ENCODE results near the gene RAB34. TPM values are rescaled to one million over a fixed set of nuclear protein-coding genes. Genes with fewer than 3 reads are reported as not detected.
A peak's percentile ranks its signal among the peaks of the same experiment; 100 is the strongest.

RAB34 gene
- polyA plus RNA-seq, 2 of the 4 experiments (the other 2 are of a cell fraction): 211 to 288 TPM

- TF ChIP-seq RCOR1 (IDR thresholded peaks at IDR 0.05; ENCODE audit: low read depth, low read length) (no peak), RAD21 (conservative IDR thresholded peaks at IDR 0.05 in 1 of 2, IDR thresholded peaks at IDR 0.05 in 1 of 2) (no peak), CEBPB (IDR thresholded peaks at IDR 0.05) (no peak), SREBF2 (IDR thresholded peaks at IDR 0.05) (no peak), ATOH8 (CRISPR knock-in tag; IDR thresholded peaks at IDR 0.05; ENCODE audit: low read depth) (no peak), CHD4 (IDR thresholded peaks at IDR 0.05; ENCODE audit: borderline replicate concordance) (no peak), FOSB (CRISPR knock-in tag; IDR thresholded peaks at IDR 0.05) (no peak), ZFP36 (IDR thresholded peaks at IDR 0.05; ENCODE audit: borderline replicate concordance, partially characterized antibody) (no peak)
Measured at GRCh38 chr17:28685366-28685765, 32.3 kb downstream of the RAB34 start (continued).

GRCh38 chr17:28684963-28685362 is 32.7 kb downstream of the RAB34 start:
- POLR2A ChIA-PET: no interaction called here
- CTCF ChIA-PET: interaction anchor here (1.0 to 31.4 kb wide), 7 partner anchors 9 to 269 kb away, joined by 3 to 335 read pairs (median 4); partner anchors contain the start of genes BLTP2 and PROCA1
- Histone ChIP-seq H3K27ac (no peak overlapping the region), H3K9me3 (no peaks in the 10 kb centered on the region), H3K4me1 (no peaks in the 10 kb centered on the region), H3K4me2 (no peak overlapping the region), H3K4me3 (no peak overlapping the region)
- peak; percentile 93 for FAIRE-seq
- peak; percentile 63 to 86 for DNase-seq (ENCODE audit: low read depth in 1 of 2, low spot score in 1 of 2)
- TF ChIP-seq KDM5A (IDR thresholded peaks at IDR 0.05): no peak
- TF ChIP-seq HOXA7 (CRISPR knock-in tag; IDR thresholded peaks at IDR 0.05): no peak
- no peak for TF ChIP-seq ZFP36 (IDR thresholded peaks at IDR 0.05; ENCODE audit: borderline replicate concordance, partially characterized antibody)
- peak; percentile 79 to 80 for TF ChIP-seq RAD21 (conservative IDR thresholded peaks at IDR 0.05 in 1 of 2, IDR thresholded peaks at IDR 0.05 in 1 of 2)
- TF ChIP-seq EP300 (IDR thresholded peaks at IDR 0.05): no peak
- TF ChIP-seq SMC3 (IDR thresholded peaks at IDR 0.05): peak; percentile 34; the same call in 1 of the 3 replicates
- no peak for TF ChIP-seq EHMT2 (IDR thresholded peaks at IDR 0.05; ENCODE audit: low read depth)
- TF ChIP-seq CTCF (IDR thresholded peaks at IDR 0.05): peak; percentile 58
- TF ChIP-seq CHD4 (IDR thresholded peaks at IDR 0.05; ENCODE audit: borderline replicate concordance): no peak
- TF ChIP-seq, protein P1, sequence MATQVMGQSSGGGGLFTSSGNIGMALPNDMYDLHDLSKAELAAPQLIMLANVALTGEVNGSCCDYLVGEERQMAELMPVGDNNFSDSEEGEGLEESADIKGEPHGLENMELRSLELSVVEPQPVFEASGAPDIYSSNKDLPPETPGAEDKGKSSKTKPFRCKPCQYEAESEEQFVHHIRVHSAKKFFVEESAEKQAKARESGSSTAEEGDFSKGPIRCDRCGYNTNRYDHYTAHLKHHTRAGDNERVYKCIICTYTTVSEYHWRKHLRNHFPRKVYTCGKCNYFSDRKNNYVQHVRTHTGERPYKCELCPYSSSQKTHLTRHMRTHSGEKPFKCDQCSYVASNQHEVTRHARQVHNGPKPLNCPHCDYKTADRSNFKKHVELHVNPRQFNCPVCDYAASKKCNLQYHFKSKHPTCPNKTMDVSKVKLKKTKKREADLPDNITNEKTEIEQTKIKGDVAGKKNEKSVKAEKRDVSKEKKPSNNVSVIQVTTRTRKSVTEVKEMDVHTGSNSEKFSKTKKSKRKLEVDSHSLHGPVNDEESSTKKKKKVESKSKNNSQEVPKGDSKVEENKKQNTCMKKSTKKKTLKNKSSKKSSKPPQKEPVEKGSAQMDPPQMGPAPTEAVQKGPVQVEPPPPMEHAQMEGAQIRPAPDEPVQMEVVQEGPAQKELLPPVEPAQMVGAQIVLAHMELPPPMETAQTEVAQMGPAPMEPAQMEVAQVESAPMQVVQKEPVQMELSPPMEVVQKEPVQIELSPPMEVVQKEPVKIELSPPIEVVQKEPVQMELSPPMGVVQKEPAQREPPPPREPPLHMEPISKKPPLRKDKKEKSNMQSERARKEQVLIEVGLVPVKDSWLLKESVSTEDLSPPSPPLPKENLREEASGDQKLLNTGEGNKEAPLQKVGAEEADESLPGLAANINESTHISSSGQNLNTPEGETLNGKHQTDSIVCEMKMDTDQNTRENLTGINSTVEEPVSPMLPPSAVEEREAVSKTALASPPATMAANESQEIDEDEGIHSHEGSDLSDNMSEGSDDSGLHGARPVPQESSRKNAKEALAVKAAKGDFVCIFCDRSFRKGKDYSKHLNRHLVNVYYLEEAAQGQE (IDR thresholded peaks at IDR 0.05): no peak
- peak; percentile 81 to 87 for ATAC-seq
- 50% methylated on average over 3 of the region's 3 CpGs for WGBS (ENCODE audit: missing lambda C conversion rate)

DNA sequence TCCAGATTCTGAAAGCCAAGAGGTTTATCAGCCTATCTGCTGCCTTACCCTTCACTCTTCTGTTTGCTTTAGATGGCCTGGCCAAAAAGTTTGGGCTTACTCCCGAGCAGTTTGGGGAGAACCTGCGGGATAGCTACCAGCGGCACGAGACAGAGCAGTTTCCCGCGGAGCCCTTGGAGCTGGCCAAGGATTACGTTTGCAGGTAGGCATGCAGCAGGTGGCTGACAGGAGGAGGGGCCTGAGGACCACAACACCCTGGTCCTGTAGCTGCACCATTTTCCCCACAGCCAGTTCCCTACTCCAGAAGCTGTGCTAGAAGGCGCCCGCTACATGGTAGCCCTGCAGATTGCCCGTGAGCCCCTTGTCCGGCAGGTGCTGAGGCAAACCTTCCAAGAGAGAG is 35.0 kb downstream of the RAB34 start:
- no peaks in the 10 kb centered on the region for H3K9me3 ChIP-seq
- ChIA-PET CTCF (interaction anchor here (0.7 to 31.4 kb wide), 9 partner anchors 11 to 187 kb away, joined by 3 to 335 read pairs (median 3); partner anchors contain the start of genes BLTP2 and PROCA1), POLR2A (no interaction called here)
- H3K4me2 ChIP-seq: no peak overlapping the region
- no peak for ATAC-seq
- H3K4me3 ChIP-seq: no peak overlapping the region
- no peak for FAIRE-seq
- no peaks in the 10 kb centered on the region for H3K4me1 ChIP-seq
- no peak for DNase-seq (ENCODE audit: low read depth in 1 of 2, low spot score in 1 of 2)
- WGBS (ENCODE audit: missing lambda C conversion rate): 94% methylated on average over 11 of the region's 11 CpGs
- H3K27ac ChIP-seq: no peak overlapping the region
- TF ChIP-seq RCOR1 (IDR thresholded peaks at IDR 0.05; ENCODE audit: low read depth, low read length) (no peak), FOSB (CRISPR knock-in tag; IDR thresholded peaks at IDR 0.05) (no peak)
- TF ChIP-seq, protein P1 (IDR thresholded peaks at IDR 0.05): no peak

All from A549 (cell line).